Upper lobe of left lung (tissue), 6 donors: ENCODE data around the gene FOXO4. TPM values are rescaled to one million over a fixed set of nuclear protein-coding genes. Genes with fewer than 3 reads are reported as not detected.
"Not testable (repeated sequence)": the region's sequence is repeated elsewhere in the genome, so short reads cannot be mapped to it uniquely, and the experiment has no call there.

Experiments used
- ATAC-seq, 2 donors: fragments of 200-7000 bp; cut with Tn5 transposase; one replicate each; pipeline ENCODE4 v1.9.1; 2022; ENCODE audit warnings: mild to moderate bottlenecking in 2 of 2, moderate library complexity in 2 of 2; ENCODE audit not compliant: low FRiP score in 2 of 2
- DNase-seq, 2 donors: peaks; one replicate each; pipeline ENCODE4 v3.0.0-alpha.2; 2019 to 2020
- H3K27ac ChIP-seq, 4 donors: fragments of 200-600 bp; sonication (generic); one replicate each; pipeline ENCODE4 v1.5.1; 2016 to 2019
- H3K27me3 ChIP-seq, 4 donors: fragments of 200-600 bp; sonication (generic); one replicate each; pipeline ENCODE4 v1.5.1; 2017 to 2019
- H3K36me3 ChIP-seq, 4 donors: fragments of 200-600 bp; sonication (generic); one replicate each; pipeline ENCODE4 v1.5.1; 2016 to 2019
- H3K4me1 ChIP-seq, 4 donors: fragments of 200-600 bp; sonication (generic); one replicate each; pipeline ENCODE4 v1.5.1; 2018 to 2019
- H3K4me3 ChIP-seq, 4 donors: fragments of 200-600 bp; sonication (generic); one replicate each; pipeline ENCODE4 v1.5.1; 2017 to 2019; ENCODE audit warnings: mild to moderate bottlenecking in 2 of 4, moderate library complexity in 1 of 4
- H3K9me3 ChIP-seq, 4 donors: fragments of 200-600 bp; sonication (generic); one replicate each; pipeline ENCODE4 v1.5.1; 2018 to 2019
- EP300 ChIP-seq, 4 donors: sonication (generic); formaldehyde crosslinking; IDR thresholded peaks; one replicate each; pipeline ENCODE4 v1.5.1; 2017; ENCODE audit warnings: antibody characterized with exemption in 4 of 4, control low read depth in 2 of 4
- POLR2A ChIP-seq, 4 donors: fragments of 450-650 bp; IDR thresholded peaks; one replicate each; pipeline ENCODE4 v1.5.1; 2016 to 2017; ENCODE audit warnings: antibody characterized with exemption in 4 of 4, mild to moderate bottlenecking in 2 of 4
- POLR2AphosphoS5 ChIP-seq, 2 donors: sonication (generic); formaldehyde crosslinking; IDR thresholded peaks; one replicate each; pipeline ENCODE4 v1.5.1; 2017; ENCODE audit warnings: antibody characterized with exemption in 2 of 2
- WGBS, 2 donors: methylation state at CpG; one replicate each; pipeline ENCODE4 v1.1.5; 2017 to 2018; 5-methylcytosine and 5-hydroxymethylcytosine counted together
- total RNA-seq, 6 donors: library from RNA; depleted of rRNA in 4 of 6; stranded (reverse); fragments of >200 nt in 4 of 6; gene quantifications; one replicate each; pipeline versions ENCODE4 v1.1.0 to v1.2.1, GENCODE V29; 2016 to 2021
- TF ChIP-seq, protein P1 (sequence below), 6 experiments: fragments of 450-650 bp in 4 of 6; fragments of 200-600 bp in 2 of 6; sonication (generic) in 2 of 6; IDR thresholded peaks; one replicate each; pipeline ENCODE4 v1.5.1; 2016 to 2019; ENCODE audit warnings: antibody characterized with exemption in 6 of 6
- donor health status: DM: no; HTN: no; CAD: no; lungs with moderate emphysema.
- donor health status: DM: no; HTN: yes; CAD: no; lungs with severe emphysema.

Gene FOXO4, protein sequence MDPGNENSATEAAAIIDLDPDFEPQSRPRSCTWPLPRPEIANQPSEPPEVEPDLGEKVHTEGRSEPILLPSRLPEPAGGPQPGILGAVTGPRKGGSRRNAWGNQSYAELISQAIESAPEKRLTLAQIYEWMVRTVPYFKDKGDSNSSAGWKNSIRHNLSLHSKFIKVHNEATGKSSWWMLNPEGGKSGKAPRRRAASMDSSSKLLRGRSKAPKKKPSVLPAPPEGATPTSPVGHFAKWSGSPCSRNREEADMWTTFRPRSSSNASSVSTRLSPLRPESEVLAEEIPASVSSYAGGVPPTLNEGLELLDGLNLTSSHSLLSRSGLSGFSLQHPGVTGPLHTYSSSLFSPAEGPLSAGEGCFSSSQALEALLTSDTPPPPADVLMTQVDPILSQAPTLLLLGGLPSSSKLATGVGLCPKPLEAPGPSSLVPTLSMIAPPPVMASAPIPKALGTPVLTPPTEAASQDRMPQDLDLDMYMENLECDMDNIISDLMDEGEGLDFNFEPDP
- 10 to 100 TPM; 11.2 to 34.1 (median 24.0) TPM for total RNA-seq

DNA sequence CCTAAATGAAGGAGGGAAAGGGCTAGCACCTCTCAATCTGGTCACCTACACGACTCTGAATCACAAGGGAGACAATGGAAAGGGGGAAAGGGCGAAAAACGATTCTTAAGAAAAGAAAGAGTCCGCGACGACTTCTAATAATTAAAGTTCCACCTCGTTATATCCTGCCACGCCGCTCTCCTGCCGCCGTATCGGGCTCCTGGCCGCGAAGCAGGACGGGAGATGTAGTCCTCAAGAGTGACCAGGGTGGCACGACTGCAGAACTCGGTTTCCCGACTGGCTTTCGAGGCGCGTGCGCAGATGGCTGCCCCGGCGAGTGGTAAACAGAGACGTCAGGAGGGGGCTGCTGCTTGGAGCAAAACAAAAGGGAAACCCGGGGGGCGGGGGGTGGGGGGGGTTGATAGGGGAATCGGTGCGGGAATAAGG lies at the start of gene FOXO4:
FOXO4 (plus strand) TSS at position 297 of the 426 bp plus-strand sequence. CDS start 678 bp downstream, outside the sequence.
- H3K36me3 ChIP-seq: no peaks in the 10 kb centered on the region
- ATAC-seq: peak; percentile 93 to 97
- WGBS, 2 donors: 0 to 7% methylated on average over 7 to 28 of the region's 29 CpGs

DNA sequence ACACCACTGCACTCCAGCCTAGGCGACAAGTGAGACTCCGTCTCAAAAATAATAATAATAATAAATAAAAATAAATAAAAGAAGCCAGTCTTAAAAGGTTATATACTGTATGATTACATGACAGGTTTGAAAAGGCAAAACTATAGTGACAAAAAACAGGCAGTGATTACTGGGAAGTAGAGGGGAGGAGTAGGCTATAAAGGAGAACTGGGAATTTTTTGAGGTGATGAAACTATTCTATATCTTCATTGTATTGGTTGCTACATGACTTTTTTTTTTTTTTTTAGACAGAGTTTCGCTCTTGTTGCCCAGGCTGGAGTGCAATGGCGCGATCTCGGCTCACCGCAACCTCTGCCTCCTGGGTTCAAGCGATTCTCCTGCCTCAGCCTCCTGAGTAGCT lies 47.8 kb upstream of the FOXO4 start:
- WGBS, 2 donors: 88 to 98% methylated on average over 8 of the region's 8 CpGs
- not testable (repeated sequence) for DNase-seq, H3K36me3 ChIP-seq, H3K4me3 ChIP-seq, H3K27ac ChIP-seq, H3K27me3 ChIP-seq, ATAC-seq, H3K9me3 ChIP-seq, H3K4me1 ChIP-seq

More for the DNA sequence above, at the start of gene FOXO4:
- no peaks in the 10 kb centered on the region for H3K27me3 ChIP-seq
- H3K9me3 ChIP-seq: no peaks in the 10 kb centered on the region
- peak; percentile 96 for DNase-seq
- peak within 1 kb of the TSS; percentile 2 to 67 (median 54) for H3K4me3 ChIP-seq
- peak within 1 kb of the TSS; percentile 17 to 88 (median 78) for H3K27ac ChIP-seq
- TF ChIP-seq POLR2A (IDR thresholded peaks at IDR 0.05): no peak
- TF ChIP-seq EP300 (IDR thresholded peaks at IDR 0.05): no peak
- peak in 1 of 2 donors; percentile 43 for TF ChIP-seq POLR2AphosphoS5 (IDR thresholded peaks at IDR 0.05)
- peaks cover 3 to 13% (median 7%) of the 10 kb centered on the region in 4 donors for H3K4me1 ChIP-seq

DNA sequence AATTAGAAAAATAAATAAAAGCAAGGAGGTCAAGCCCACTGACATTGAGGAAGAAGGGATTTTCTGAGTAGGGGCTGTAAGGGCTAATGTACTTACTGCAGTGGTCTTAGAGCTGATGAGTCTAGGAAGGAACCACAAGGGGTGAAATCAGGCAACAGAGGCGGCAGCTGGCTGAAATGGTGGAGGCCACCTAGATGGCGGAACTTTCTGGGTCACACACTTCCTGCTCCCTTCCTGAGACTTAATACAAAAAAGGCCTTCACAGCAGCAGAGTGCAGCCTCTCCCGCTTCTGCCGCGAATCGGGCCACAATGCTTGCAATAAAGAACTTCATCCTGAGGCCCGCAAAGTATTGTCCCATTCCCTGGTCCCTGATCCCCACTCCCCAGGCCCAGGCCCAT lies 42.9 kb upstream of the FOXO4 start:
- TF ChIP-seq POLR2AphosphoS5 (IDR thresholded peaks at IDR 0.05): no peak
- TF ChIP-seq, protein P1, sequence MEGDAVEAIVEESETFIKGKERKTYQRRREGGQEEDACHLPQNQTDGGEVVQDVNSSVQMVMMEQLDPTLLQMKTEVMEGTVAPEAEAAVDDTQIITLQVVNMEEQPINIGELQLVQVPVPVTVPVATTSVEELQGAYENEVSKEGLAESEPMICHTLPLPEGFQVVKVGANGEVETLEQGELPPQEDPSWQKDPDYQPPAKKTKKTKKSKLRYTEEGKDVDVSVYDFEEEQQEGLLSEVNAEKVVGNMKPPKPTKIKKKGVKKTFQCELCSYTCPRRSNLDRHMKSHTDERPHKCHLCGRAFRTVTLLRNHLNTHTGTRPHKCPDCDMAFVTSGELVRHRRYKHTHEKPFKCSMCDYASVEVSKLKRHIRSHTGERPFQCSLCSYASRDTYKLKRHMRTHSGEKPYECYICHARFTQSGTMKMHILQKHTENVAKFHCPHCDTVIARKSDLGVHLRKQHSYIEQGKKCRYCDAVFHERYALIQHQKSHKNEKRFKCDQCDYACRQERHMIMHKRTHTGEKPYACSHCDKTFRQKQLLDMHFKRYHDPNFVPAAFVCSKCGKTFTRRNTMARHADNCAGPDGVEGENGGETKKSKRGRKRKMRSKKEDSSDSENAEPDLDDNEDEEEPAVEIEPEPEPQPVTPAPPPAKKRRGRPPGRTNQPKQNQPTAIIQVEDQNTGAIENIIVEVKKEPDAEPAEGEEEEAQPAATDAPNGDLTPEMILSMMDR (IDR thresholded peaks at IDR 0.05): no peak
- TF ChIP-seq EP300 (IDR thresholded peaks at IDR 0.05): no peak
- TF ChIP-seq POLR2A (IDR thresholded peaks at IDR 0.05): no peak
- 48 to 57% methylated on average over 5 to 7 of the region's 7 CpGs for WGBS, 2 donors
- H3K4me3 ChIP-seq: no peak overlapping the region
- no peaks in the 10 kb centered on the region for H3K9me3 ChIP-seq
- peaks cover 0 to 6% (median 0%) of the 10 kb centered on the region in 4 donors for H3K36me3 ChIP-seq
- peak overlapping the region in 1 of 4 donors; percentile 40 for H3K27ac ChIP-seq
- ATAC-seq (no peak), DNase-seq (no peak)
- H3K4me1 ChIP-seq: no peaks in the 10 kb centered on the region
- no peaks in the 10 kb centered on the region for H3K27me3 ChIP-seq

DNA sequence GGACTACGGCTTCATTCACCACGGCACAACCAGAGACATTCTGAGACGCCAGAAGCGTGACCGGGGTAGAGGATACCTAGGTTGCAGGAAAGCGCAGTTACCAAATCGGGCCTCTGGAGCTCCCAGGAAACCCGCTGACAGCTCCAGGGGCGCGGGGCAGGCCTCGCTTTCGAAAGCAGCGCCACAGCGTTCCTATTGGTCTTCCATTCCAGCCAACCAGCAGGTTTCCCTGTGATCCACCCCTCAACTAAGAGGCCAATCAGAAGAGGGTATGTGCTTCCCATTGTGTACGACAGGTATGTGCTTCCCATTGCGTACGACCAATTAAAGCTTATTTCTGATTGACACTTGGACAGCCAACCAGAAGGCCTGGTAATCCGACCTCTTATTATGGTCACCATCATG lies 42.4 kb upstream of the FOXO4 start:
- no peak for TF ChIP-seq EP300 (IDR thresholded peaks at IDR 0.05)
- ATAC-seq (peak in 1 of 2 donors; percentile 46), DNase-seq (peak in 1 of 2 donors; percentile 32)
- Histone ChIP-seq H3K4me1 (no peaks in the 10 kb centered on the region), H3K27ac (peak overlapping the region in 1 of 4 donors; percentile 40), H3K4me3 (no peak overlapping the region), H3K9me3 (no peaks in the 10 kb centered on the region), H3K36me3 (peaks cover 0 to 6% (median 0%) of the 10 kb centered on the region in 4 donors), H3K27me3 (no peaks in the 10 kb centered on the region)
- WGBS, 2 donors: 80 to 83% methylated on average over 1 to 18 of the region's 18 CpGs

DNA sequence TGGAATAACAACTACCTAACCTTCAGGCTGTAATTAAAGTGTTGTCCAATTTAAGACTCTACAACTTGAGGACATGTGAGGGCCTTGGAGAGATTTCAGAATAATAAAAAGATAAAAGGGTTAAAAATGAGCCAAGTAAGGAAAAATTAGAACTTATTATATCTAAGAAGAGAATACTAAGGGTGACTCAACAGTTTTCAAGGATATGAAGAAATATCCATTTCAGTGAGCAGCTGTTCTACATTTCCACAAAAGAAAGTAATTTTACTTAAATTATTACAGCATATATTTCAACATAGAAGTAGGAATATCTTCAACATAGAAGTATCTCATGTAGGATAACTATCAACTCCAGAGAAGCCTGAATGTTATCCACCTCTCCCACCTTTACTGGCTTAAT lies 38.8 kb upstream of the FOXO4 start:
- no peak for TF ChIP-seq POLR2AphosphoS5 (IDR thresholded peaks at IDR 0.05)
- TF ChIP-seq POLR2A (IDR thresholded peaks at IDR 0.05): no peak
- no peak for TF ChIP-seq EP300 (IDR thresholded peaks at IDR 0.05)
- TF ChIP-seq, protein P1 (IDR thresholded peaks at IDR 0.05): no peak
- Histone ChIP-seq H3K27me3 (no peaks in the 10 kb centered on the region), H3K4me3 (no peak overlapping the region), H3K4me1 (no peaks in the 10 kb centered on the region), H3K9me3 (no peaks in the 10 kb centered on the region), H3K36me3 (peaks cover 0 to 19% (median 4%) of the 10 kb centered on the region in 4 donors), H3K27ac (no peak overlapping the region)
- ATAC-seq (no peak), DNase-seq (no peak)

DNA sequence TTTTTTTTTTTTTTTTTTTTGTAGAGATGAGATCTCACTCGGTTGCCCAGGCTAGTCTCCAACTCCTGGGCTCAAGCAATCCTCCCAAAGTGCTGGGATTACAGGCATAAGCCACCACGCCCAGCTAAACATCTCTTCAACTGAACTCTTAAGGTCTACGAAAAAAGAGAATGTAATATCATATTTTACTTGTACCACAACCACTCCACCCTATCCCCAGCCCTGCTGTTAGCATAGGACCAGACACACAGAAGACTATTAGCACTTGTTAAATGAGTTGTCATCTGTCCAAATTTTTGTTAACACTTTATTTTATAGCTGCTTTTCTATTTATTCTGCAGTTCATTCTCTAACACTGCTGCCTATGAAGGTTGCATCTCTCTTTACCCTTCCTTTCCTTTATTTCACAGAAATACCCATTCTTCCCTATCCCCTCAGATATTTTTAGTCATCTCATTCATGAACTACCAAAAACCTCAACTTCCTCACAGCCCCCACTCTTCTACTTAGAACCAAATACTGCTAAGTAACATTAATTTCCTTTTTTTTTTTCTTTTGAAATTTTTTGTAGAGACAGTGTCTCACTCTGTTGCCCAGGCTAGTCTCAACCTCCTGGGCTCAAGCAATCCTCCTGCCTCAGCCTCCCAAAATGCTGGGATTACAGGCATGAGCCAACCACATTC lies 37.7 kb upstream of the FOXO4 start:
- DNase-seq (no peak), ATAC-seq (no peak)
- WGBS, 2 donors: 60 to 91% methylated on average over 3 of the region's 3 CpGs
- no peak overlapping the region for H3K4me3 ChIP-seq
- no peaks in the 10 kb centered on the region for H3K27me3 ChIP-seq
- H3K9me3 ChIP-seq: no peaks in the 10 kb centered on the region
- H3K27ac ChIP-seq: no peak overlapping the region
- peaks cover 0 to 19% (median 4%) of the 10 kb centered on the region in 4 donors for H3K36me3 ChIP-seq
- no peaks in the 10 kb centered on the region for H3K4me1 ChIP-seq
- no peak for TF ChIP-seq POLR2A (IDR thresholded peaks at IDR 0.05)
- TF ChIP-seq, protein P1 (IDR thresholded peaks at IDR 0.05): no peak
